Mesenchymal stem cell (in vitro differentiated cells and primary cell): ENCODE results near the gene MACROD1.
A peak's percentile ranks its signal among the peaks of the same experiment; 100 is the strongest.

Experiments used
- DNase-seq: peaks from one replicate; pipeline ENCODE4 v3.0.0-alpha.2; 2013
- H2AFZ ChIP-seq: one replicate; pipeline ENCODE4 v1.6.1; 2013; ENCODE audit warnings: low read depth, mild to moderate bottlenecking, control low read depth, inconsistent platforms, low read length, moderate library complexity
- H2AK5ac ChIP-seq: 2 replicates; pipeline ENCODE4 v1.6.1; 2013; ENCODE audit warnings: low read length, moderate library complexity, mild to moderate bottlenecking, inconsistent platforms; ENCODE audit not compliant: severe bottlenecking
- H2BK120ac ChIP-seq: one replicate; pipeline ENCODE4 v1.6.1; 2013; ENCODE audit warnings: low read depth, mild to moderate bottlenecking, inconsistent platforms, low read length, moderate library complexity
- H2BK12ac ChIP-seq, 2 experiments: one replicate each; pipeline ENCODE4 v1.6.1; 2013; ENCODE audit warnings: inconsistent platforms in 2 of 2, low read length in 2 of 2, mild to moderate bottlenecking in 2 of 2, moderate library complexity in 2 of 2, control low read depth in 1 of 2
- H2BK15ac ChIP-seq: one replicate; pipeline ENCODE4 v1.6.1; 2013; ENCODE audit warnings: mild to moderate bottlenecking, low read depth, inconsistent platforms; ENCODE audit not compliant: poor library complexity, severe bottlenecking
- H2BK5ac ChIP-seq: 2 replicates; pipeline ENCODE4 v1.6.1; 2013; ENCODE audit warnings: low read depth, mild to moderate bottlenecking, low read length, control low read depth, inconsistent platforms; ENCODE audit not compliant: poor library complexity, severe bottlenecking
- H3K14ac ChIP-seq, 2 experiments: one replicate each; pipeline ENCODE4 v1.6.1; 2013; ENCODE audit warnings: inconsistent platforms in 2 of 2, low read length in 2 of 2, control low read depth in 1 of 2, mild to moderate bottlenecking in 1 of 2, moderate library complexity in 1 of 2
- H3K18ac ChIP-seq, 2 experiments: one replicate each; pipeline ENCODE4 v1.6.1; 2013; ENCODE audit warnings: inconsistent platforms in 2 of 2, low read length in 2 of 2, control low read depth in 1 of 2, low read depth in 1 of 2, mild to moderate bottlenecking in 1 of 2
- H3K23ac ChIP-seq, 2 experiments: one replicate each; pipeline ENCODE4 v1.6.1; 2013; ENCODE audit warnings: inconsistent platforms in 2 of 2, low read length in 2 of 2, mild to moderate bottlenecking in 2 of 2, moderate library complexity in 2 of 2, control low read depth in 1 of 2
- H3K27ac ChIP-seq: 2 replicates; pipeline ENCODE4 v1.5.1; 2013; ENCODE audit warnings: mild to moderate bottlenecking, moderate library complexity, low read length, control low read depth, inconsistent platforms; ENCODE audit not compliant: poor library complexity, severe bottlenecking
- H3K27me3 ChIP-seq, 2 experiments: 2 replicates each; pipeline versions ENCODE4 v1.6.1 to v1.7.0; 2013; ENCODE audit warnings: low read length in 2 of 2, mild to moderate bottlenecking in 2 of 2, moderate library complexity in 2 of 2, control low read depth in 1 of 2, inconsistent platforms in 1 of 2; ENCODE audit not compliant: control insufficient read depth in 1 of 2, insufficient read depth in 1 of 2
- H3K36me3 ChIP-seq, 2 experiments: 2 replicates each; pipeline versions ENCODE4 v1.6.1 to v1.7.0; 2013; ENCODE audit warnings: low read length in 2 of 2, control low read depth in 1 of 2, inconsistent platforms in 1 of 2, low read depth in 1 of 2, mild to moderate bottlenecking in 1 of 2; ENCODE audit not compliant: insufficient read depth in 2 of 2, control insufficient read depth in 1 of 2
- H3K4ac ChIP-seq, 2 experiments: one replicate each; pipeline ENCODE4 v1.6.1; 2013; ENCODE audit warnings: inconsistent platforms in 2 of 2, low read length in 2 of 2, mild to moderate bottlenecking in 2 of 2, moderate library complexity in 2 of 2, control low read depth in 1 of 2, low read depth in 1 of 2
- H3K4me1 ChIP-seq: 2 replicates; pipeline ENCODE4 v1.6.1; 2013; ENCODE audit warnings: low read depth, low read length, control low read depth; ENCODE audit not compliant: control insufficient read depth, insufficient read depth
- H3K4me2 ChIP-seq: 2 replicates; pipeline ENCODE4 v1.6.1; 2013; ENCODE audit warnings: low read length, mild to moderate bottlenecking, inconsistent platforms; ENCODE audit not compliant: poor library complexity, severe bottlenecking
- H3K4me3 ChIP-seq, 2 experiments: 2 replicates each; pipeline versions ENCODE4 v1.5.1 to v1.7.0; 2013; ENCODE audit warnings: low read length in 2 of 2, mild to moderate bottlenecking in 2 of 2, control low read depth in 1 of 2, low read depth in 1 of 2; ENCODE audit not compliant: insufficient read depth in 1 of 2
- H3K79me1 ChIP-seq: replicated peaks from 2 replicates; pipeline ENCODE4 v1.6.1; 2013; ENCODE audit warnings: mild to moderate bottlenecking, control low read depth, low read length, inconsistent platforms; ENCODE audit not compliant: poor library complexity, severe bottlenecking
- H3K9ac ChIP-seq: 2 replicates; pipeline ENCODE4 v1.7.0; 2013; ENCODE audit warnings: mild to moderate bottlenecking, low read length, moderate library complexity
- H3K9me3 ChIP-seq: 2 replicates; pipeline ENCODE4 v1.7.0; 2013; ENCODE audit warnings: mild to moderate bottlenecking, low read length; ENCODE audit not compliant: control insufficient read depth
- H4K8ac ChIP-seq: one replicate; pipeline ENCODE4 v1.6.1; 2013; ENCODE audit warnings: inconsistent platforms, mild to moderate bottlenecking, low read length, moderate library complexity
- H4K91ac ChIP-seq: one replicate; pipeline ENCODE4 v1.6.1; 2013; ENCODE audit warnings: mild to moderate bottlenecking, low read length, inconsistent platforms
- WGBS: methylation state at CpG from one replicate; pipeline ENCODE4 v1.1.7; 2013; ENCODE audit warnings: mixed read lengths; 5-methylcytosine and 5-hydroxymethylcytosine counted together

The MACROD1 gene

GRCh38 chr11:64150051-64150450, 15.9 kb downstream of the MACROD1 start:
- Histone ChIP-seq H3K4me2 (no peak overlapping the region), H3K36me3 (peaks cover 0 to 13% of the 10 kb centered on the region in 2 experiments), H2AK5ac (no peak overlapping the region), H3K27me3 (peaks cover 4 to 13% of the 10 kb centered on the region in 2 experiments), H3K4me1 (peaks cover 24% of the 10 kb centered on the region), H3K14ac (no peak overlapping the region), H2BK120ac (no peak overlapping the region), H3K9me3 (no peaks in the 10 kb centered on the region), H3K4me3 (no peak overlapping the region), H3K4ac (no peak overlapping the region), H2BK12ac (no peak overlapping the region), H3K79me1 (no peaks in the 10 kb centered on the region), H2AFZ (no peak overlapping the region), H4K8ac (no peak overlapping the region), H3K18ac (no peak overlapping the region), H4K91ac (no peak overlapping the region), H3K23ac (no peak overlapping the region), H3K9ac (no peak overlapping the region), H2BK5ac (no peak overlapping the region), H2BK15ac (no peak overlapping the region), H3K27ac (no peak overlapping the region)
- no peak for DNase-seq
- 94% methylated on average over 15 of the region's 15 CpGs for WGBS

- H2BK15ac ChIP-seq = no peak overlapping the region
- H4K8ac ChIP-seq = no peak overlapping the region
- no peak overlapping the region for H3K9ac ChIP-seq
- no peak overlapping the region for H2BK5ac ChIP-seq
- peaks cover 24% of the 10 kb centered on the region for H3K4me1 ChIP-seq
- 80% methylated on average over 25 of the region's 25 CpGs for WGBS
- H3K4ac ChIP-seq = no peak overlapping the region
- no peak overlapping the region for H2BK120ac ChIP-seq
- no peak overlapping the region for H3K18ac ChIP-seq
- no peaks in the 10 kb centered on the region for H3K79me1 ChIP-seq
- H3K27ac ChIP-seq = no peak overlapping the region
- H3K23ac ChIP-seq = no peak overlapping the region
- H3K27me3 ChIP-seq = peaks cover 7 to 9% of the 10 kb centered on the region in 2 experiments
- no peak overlapping the region for H3K4me3 ChIP-seq
- no peak overlapping the region for H3K14ac ChIP-seq
- no peak for DNase-seq
- no peak overlapping the region for H2BK12ac ChIP-seq
- H3K4me2 ChIP-seq = no peak overlapping the region
- H3K36me3 ChIP-seq = peaks cover 0 to 19% of the 10 kb centered on the region in 2 experiments
- no peak overlapping the region for H4K91ac ChIP-seq
- no peak overlapping the region for H2AFZ ChIP-seq
- no peaks in the 10 kb centered on the region for H3K9me3 ChIP-seq
- H2AK5ac ChIP-seq = no peak overlapping the region
Observed at GRCh38 chr11:64148917-64149617, 16.8 kb downstream of the MACROD1 start.

DNA sequence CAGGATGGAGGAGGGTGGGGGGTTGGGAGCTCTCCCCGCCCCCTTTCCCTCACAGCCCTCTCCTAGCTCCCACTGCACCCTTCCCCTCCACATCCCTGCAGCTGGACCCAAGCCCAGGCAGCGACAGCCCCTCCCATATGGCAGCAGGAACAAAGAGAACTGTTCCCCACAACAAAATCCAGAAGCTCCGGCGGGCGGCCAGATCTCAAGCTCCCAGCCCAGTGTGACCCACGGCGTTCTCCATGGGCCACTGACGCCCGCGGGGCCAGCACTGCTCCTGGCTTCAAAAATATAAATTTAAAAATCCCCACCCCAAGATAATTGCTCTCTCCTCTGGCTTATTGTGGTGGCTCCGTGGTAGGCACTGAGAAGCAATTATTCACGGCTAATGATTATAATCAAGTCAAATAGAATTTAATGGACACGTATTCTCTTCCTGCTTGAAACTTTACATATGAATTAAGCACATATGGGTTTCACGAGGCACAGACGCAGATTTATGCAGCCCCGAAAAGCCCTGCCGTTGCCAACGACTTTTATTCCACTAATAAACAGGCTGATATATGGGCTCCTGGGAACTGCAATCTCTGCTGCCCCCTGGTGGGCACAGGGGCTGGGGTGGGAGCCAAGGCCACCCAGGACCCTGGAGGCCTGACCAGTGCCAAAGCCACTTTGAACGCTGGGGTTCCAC, 17.5 kb downstream of the MACROD1 start:
- no peak overlapping the region for H3K27ac ChIP-seq
- H3K9me3 ChIP-seq = no peaks in the 10 kb centered on the region
- H3K27me3 ChIP-seq = peaks cover 2 to 10% of the 10 kb centered on the region in 2 experiments
- peak; percentile 71 for DNase-seq
- peak overlapping the region in 1 of 2 experiments; percentile 65 for H3K4me3 ChIP-seq
- H3K23ac ChIP-seq = no peak overlapping the region
- no peak overlapping the region for H2AK5ac ChIP-seq
- H3K4ac ChIP-seq = no peak overlapping the region
- no peak overlapping the region for H3K18ac ChIP-seq
- WGBS = 46% methylated on average over 19 of the region's 19 CpGs
- H2AFZ ChIP-seq = no peak overlapping the region
- no peak overlapping the region for H4K8ac ChIP-seq
- H3K14ac ChIP-seq = no peak overlapping the region
- H4K91ac ChIP-seq = peak overlapping the region; percentile 22
- no peak overlapping the region for H2BK12ac ChIP-seq
- H3K4me1 ChIP-seq = peaks cover 19% of the 10 kb centered on the region
- no peaks in the 10 kb centered on the region for H3K79me1 ChIP-seq
- no peak overlapping the region for H2BK15ac ChIP-seq
- H2BK120ac ChIP-seq = no peak overlapping the region
- no peak overlapping the region for H3K4me2 ChIP-seq
- peaks cover 0 to 19% of the 10 kb centered on the region in 2 experiments for H3K36me3 ChIP-seq
- peak overlapping the region; percentile 73 for H3K9ac ChIP-seq
- H2BK5ac ChIP-seq = no peak overlapping the region
